Neuronal stem cell (in vitro differentiated cells): Measurements from ENCODE around the gene FAM107B.

Source experiments
- DNase-seq: peaks from one replicate; pipeline ENCODE4 v3.0.0-alpha.2; 2013; ENCODE audit warnings: low spot score
- H2AFZ ChIP-seq: one replicate; pipeline ENCODE4 v1.6.1; 2013; ENCODE audit warnings: mild to moderate bottlenecking, low read length, inconsistent platforms
- H2AK5ac ChIP-seq: 2 replicates; pipeline ENCODE4 v1.6.1; 2013; ENCODE audit warnings: low read depth, mild to moderate bottlenecking, inconsistent platforms, low read length, moderate library complexity, mixed read lengths
- H2BK120ac ChIP-seq: 2 replicates; pipeline ENCODE4 v1.6.1; 2013; ENCODE audit warnings: low read depth, mild to moderate bottlenecking, inconsistent platforms, low read length, moderate library complexity, mixed read lengths
- H2BK12ac ChIP-seq: one replicate; pipeline ENCODE4 v1.6.1; 2013; ENCODE audit warnings: low read length, inconsistent platforms
- H2BK15ac ChIP-seq: 2 replicates; pipeline ENCODE4 v1.6.1; 2013; ENCODE audit warnings: mild to moderate bottlenecking, low read length, inconsistent platforms, mixed read lengths
- H2BK5ac ChIP-seq: one replicate; pipeline ENCODE4 v1.6.1; 2013; ENCODE audit warnings: inconsistent platforms, mild to moderate bottlenecking, low read length, moderate library complexity
- H3K14ac ChIP-seq: one replicate; pipeline ENCODE4 v1.6.1; 2013; ENCODE audit warnings: low read length, inconsistent platforms
- H3K18ac ChIP-seq: 2 replicates; pipeline ENCODE4 v1.6.1; 2013; ENCODE audit warnings: low read length, inconsistent platforms
- H3K23ac ChIP-seq: 2 replicates; pipeline ENCODE4 v1.6.1; 2013; ENCODE audit warnings: low read depth, mild to moderate bottlenecking, mixed read lengths, low read length, inconsistent platforms; ENCODE audit not compliant: poor library complexity
- H3K27ac ChIP-seq: replicated peaks from 3 replicates; pipeline ENCODE4 v1.5.1; 2013; ENCODE audit warnings: low read length, inconsistent platforms
- H3K27me3 ChIP-seq, 3 experiments: 2 replicates each; pipeline ENCODE4 v1.6.1; 2013; ENCODE audit warnings: low read length in 3 of 3, mild to moderate bottlenecking in 2 of 3, inconsistent platforms in 1 of 3, low read depth in 1 of 3, mixed read lengths in 1 of 3, moderate library complexity in 1 of 3; ENCODE audit not compliant: control insufficient read depth in 3 of 3, insufficient read depth in 3 of 3
- H3K36me3 ChIP-seq, 2 donors: replicated peaks in 1 of 2; 2 replicates each; pipeline ENCODE4 v1.6.1; 2013; ENCODE audit warnings: low read length in 2 of 2; ENCODE audit not compliant: control insufficient read depth in 2 of 2, insufficient read depth in 2 of 2
- H3K4ac ChIP-seq: 2 replicates; pipeline ENCODE4 v1.6.1; 2013; ENCODE audit warnings: inconsistent platforms, mild to moderate bottlenecking, low read length, moderate library complexity
- H3K4me1 ChIP-seq, 2 donors: 1 replicate in 1 of 2; 2 replicates in 1 of 2; pipeline ENCODE4 v1.6.1; 2013; ENCODE audit warnings: low read length in 2 of 2, low read depth in 1 of 2; ENCODE audit not compliant: control insufficient read depth in 2 of 2, insufficient read depth in 1 of 2
- H3K4me2 ChIP-seq: one replicate; pipeline ENCODE4 v1.6.1; 2013; ENCODE audit warnings: mild to moderate bottlenecking, low read length, inconsistent platforms; ENCODE audit not compliant: insufficient read depth, poor library complexity, severe bottlenecking
- H3K4me3 ChIP-seq, 2 donors: 2 replicates each; pipeline ENCODE4 v1.5.1; 2013; ENCODE audit warnings: low read length in 2 of 2, mild to moderate bottlenecking in 2 of 2, inconsistent platforms in 1 of 2, moderate library complexity in 1 of 2
- H3K79me1 ChIP-seq: one replicate; pipeline ENCODE4 v1.6.1; 2013; ENCODE audit warnings: low read depth, mild to moderate bottlenecking, inconsistent platforms, low read length, moderate library complexity
- H3K9ac ChIP-seq: one replicate; pipeline ENCODE4 v1.6.1; 2013; ENCODE audit warnings: mild to moderate bottlenecking, low read depth, low read length, inconsistent platforms; ENCODE audit not compliant: poor library complexity
- H3K9me3 ChIP-seq, 2 donors: replicated peaks in 1 of 2; 2 replicates each; pipeline versions ENCODE3 to v1.6.1; 2013; ENCODE audit warnings: low read length in 2 of 2, mild to moderate bottlenecking in 2 of 2, inconsistent platforms in 1 of 2, low read depth in 1 of 2, mixed read lengths in 1 of 2, moderate library complexity in 1 of 2; ENCODE audit not compliant: control insufficient read depth in 2 of 2, insufficient read depth in 1 of 2
- H4K8ac ChIP-seq: one replicate; pipeline ENCODE4 v1.6.1; 2013; ENCODE audit warnings: low read depth, mild to moderate bottlenecking, inconsistent platforms, low read length, moderate library complexity
- H4K91ac ChIP-seq: one replicate; pipeline ENCODE4 v1.6.1; 2013; ENCODE audit warnings: low read length, low read depth, mild to moderate bottlenecking, inconsistent platforms; ENCODE audit not compliant: poor library complexity
- WGBS, 2 donors: extraction: QIAGEN DNeasy Blood & Tissue Kit; methylation state at CpG; one replicate each; pipeline ENCODE4 v1.1.7; 2013; ENCODE audit warnings: missing lambda C conversion rate in 2 of 2, mixed read lengths in 1 of 2; ENCODE audit not compliant: insufficient read length in 2 of 2, insufficient replicate concordance in 1 of 2; ENCODE audit errors: extremely low coverage in 2 of 2; 5-methylcytosine and 5-hydroxymethylcytosine counted together

FAM107B gene

GRCh38 chr10:14581553-14582321 lies 193.0 kb downstream of the FAM107B start:
- H2AK5ac ChIP-seq, result no peak overlapping the region
- H4K91ac ChIP-seq, result no peak overlapping the region
- no peak overlapping the region for H3K27ac ChIP-seq
- no peak overlapping the region for H2AFZ ChIP-seq
- WGBS, 2 donors, result no CpG with 5 or more reads among the region's 7 CpGs
- no peak overlapping the region for H3K14ac ChIP-seq
- H2BK15ac ChIP-seq, result no peak overlapping the region
- H4K8ac ChIP-seq, result no peak overlapping the region
- no peak overlapping the region for H3K4me2 ChIP-seq
- H3K9me3 ChIP-seq, result no peaks in the 10 kb centered on the region
- H2BK12ac ChIP-seq, result no peak overlapping the region
- peaks cover 0 to 1% of the 10 kb centered on the region in 2 donors for H3K4me1 ChIP-seq
- H3K23ac ChIP-seq, result no peak overlapping the region
- H3K79me1 ChIP-seq, result peaks cover 2% of the 10 kb centered on the region
- H3K18ac ChIP-seq, result peak overlapping the region; percentile 59
- DNase-seq, result no peak
- H2BK120ac ChIP-seq, result no peak overlapping the region
- H3K9ac ChIP-seq, result no peak overlapping the region
- H3K27me3 ChIP-seq, result no peaks in the 10 kb centered on the region
- no peak overlapping the region for H3K4me3 ChIP-seq
- no peak overlapping the region for H3K4ac ChIP-seq
- no peak overlapping the region for H2BK5ac ChIP-seq
- H3K36me3 ChIP-seq, result peaks cover 0 to 7% of the 10 kb centered on the region in 2 donors

- Histone ChIP-seq H3K4me3 (no peak overlapping the region), H3K14ac (no peak overlapping the region), H2AK5ac (no peak overlapping the region), H3K9ac (no peak overlapping the region), H4K8ac (no peak overlapping the region), H3K4me1 (peaks cover 0 to 1% of the 10 kb centered on the region in 2 donors), H3K27me3 (no peaks in the 10 kb centered on the region), H3K4ac (no peak overlapping the region), H4K91ac (no peak overlapping the region), H2AFZ (no peak overlapping the region), H2BK120ac (no peak overlapping the region), H3K4me2 (no peak overlapping the region), H3K9me3 (peaks cover 0 to 4% of the 10 kb centered on the region in 2 donors), H2BK15ac (no peak overlapping the region), H3K27ac (no peak overlapping the region), H2BK5ac (no peak overlapping the region), H3K18ac (peak overlapping the region; percentile 12), H2BK12ac (no peak overlapping the region), H3K23ac (no peak overlapping the region), H3K79me1 (peaks cover 2% of the 10 kb centered on the region), H3K36me3 (peaks cover 0 to 10% of the 10 kb centered on the region in 2 donors)
- WGBS, 2 donors, result no CpG with 5 or more reads among the region's 13 CpGs
- DNase-seq, result no peak
Observed at GRCh38 chr10:14580671-14581332, 193.9 kb downstream of the FAM107B start.

- Histone ChIP-seq H3K14ac (no peak overlapping the region), H3K9me3 (peaks cover 0 to 4% of the 10 kb centered on the region in 2 donors), H4K91ac (no peak overlapping the region), H2BK120ac (no peak overlapping the region), H2AFZ (no peak overlapping the region), H2BK15ac (no peak overlapping the region), H3K9ac (no peak overlapping the region), H3K4me2 (no peak overlapping the region), H3K4ac (no peak overlapping the region), H3K4me3 (no peak overlapping the region), H3K4me1 (no peaks in the 10 kb centered on the region), H3K27ac (no peak overlapping the region), H3K36me3 (peaks cover 0 to 11% of the 10 kb centered on the region in 2 donors), H2AK5ac (no peak overlapping the region), H3K18ac (no peak overlapping the region), H3K27me3 (no peaks in the 10 kb centered on the region), H2BK12ac (no peak overlapping the region), H4K8ac (no peak overlapping the region), H3K79me1 (peaks cover 2% of the 10 kb centered on the region), H3K23ac (no peak overlapping the region), H2BK5ac (no peak overlapping the region)
- no peak for DNase-seq
- WGBS, 2 donors, result no CpG with 5 or more reads among the region's 1 CpG
Observed at GRCh38 chr10:14579405-14579804, 195.3 kb downstream of the FAM107B start.
